Stimulated activated CD8-positive, alpha-beta memory T cell treated with anti-CD3 and anti-CD28 coated beads, Interleukin-15, amount 100 ng/mL, for 48 hours (primary cell): ENCODE measurements around the gene LMF1.
"Not testable (repeated sequence)": the region's sequence is repeated elsewhere in the genome, so short reads cannot be mapped to it uniquely, and the experiment has no call there.

Experiments used
- DNase-seq, 2 donors: peaks; one replicate each; pipeline ENCODE4 v3.0.0-alpha.2; 2020; ENCODE audit warnings: low read depth in 2 of 2

Gene LMF1

DNA sequence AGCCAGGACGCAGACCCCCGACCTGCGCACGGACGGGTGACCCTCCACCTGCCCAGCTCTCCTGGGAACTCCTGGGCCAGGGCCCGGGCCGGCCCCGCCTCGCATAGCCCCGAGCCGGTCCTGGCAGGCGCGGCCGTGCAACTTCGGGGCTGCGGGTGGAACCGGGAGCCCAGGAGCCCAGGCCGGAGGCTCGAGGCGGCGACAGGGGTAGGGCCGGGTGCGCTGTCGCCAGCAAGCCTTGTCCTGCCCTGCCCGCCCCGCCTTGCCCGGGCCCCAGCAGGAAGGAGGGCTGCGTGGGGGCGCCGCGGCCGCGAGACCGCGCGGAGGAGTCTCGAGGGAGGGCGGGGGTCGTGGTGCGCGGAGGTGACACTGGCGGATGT is 408 bp downstream of the LMF1 start:
- DNase-seq: no peak

DNA sequence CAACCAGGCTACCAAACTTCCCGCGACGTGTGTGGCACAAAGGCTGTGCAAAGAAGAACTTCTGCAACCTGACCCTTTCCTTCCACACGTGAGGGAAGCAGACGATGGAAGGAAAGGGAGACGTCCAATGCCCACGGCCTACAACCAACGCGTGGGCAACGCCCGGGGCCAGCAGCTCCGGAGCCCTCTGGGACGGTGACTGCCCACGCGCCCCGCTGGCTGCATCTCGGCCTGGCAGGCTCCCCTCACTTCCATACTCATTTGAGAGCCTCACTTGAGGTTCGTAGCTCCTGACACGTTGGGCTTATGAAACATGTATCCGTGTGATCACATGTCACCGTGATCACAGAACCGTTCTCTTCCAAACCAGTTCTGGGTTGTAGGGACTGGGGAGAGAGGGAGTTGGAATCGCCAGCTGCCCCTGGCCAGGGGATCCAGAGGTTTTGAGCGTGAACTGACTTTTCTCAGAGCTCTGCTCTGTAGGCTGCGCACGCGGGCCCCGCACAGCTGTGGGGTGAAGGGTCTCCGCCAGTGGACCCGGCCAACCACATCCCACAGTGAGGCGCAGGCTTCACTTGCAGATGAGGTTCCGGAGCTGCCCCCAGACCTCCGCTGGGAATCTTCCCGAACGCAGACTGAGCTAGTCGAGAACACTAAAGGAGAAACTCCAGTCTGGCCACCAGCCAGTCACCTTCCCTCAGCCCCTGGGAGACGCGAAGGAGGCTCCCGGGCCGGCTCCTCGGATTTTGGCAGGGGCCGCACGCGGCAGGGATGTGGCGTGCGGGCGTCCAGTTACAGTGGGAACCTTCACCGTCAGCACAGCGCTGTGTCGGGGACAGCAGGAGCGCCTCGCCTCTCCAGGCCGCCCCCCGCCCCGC is 1.0 kb downstream of the LMF1 start:
- DNase-seq: no peak

DNA sequence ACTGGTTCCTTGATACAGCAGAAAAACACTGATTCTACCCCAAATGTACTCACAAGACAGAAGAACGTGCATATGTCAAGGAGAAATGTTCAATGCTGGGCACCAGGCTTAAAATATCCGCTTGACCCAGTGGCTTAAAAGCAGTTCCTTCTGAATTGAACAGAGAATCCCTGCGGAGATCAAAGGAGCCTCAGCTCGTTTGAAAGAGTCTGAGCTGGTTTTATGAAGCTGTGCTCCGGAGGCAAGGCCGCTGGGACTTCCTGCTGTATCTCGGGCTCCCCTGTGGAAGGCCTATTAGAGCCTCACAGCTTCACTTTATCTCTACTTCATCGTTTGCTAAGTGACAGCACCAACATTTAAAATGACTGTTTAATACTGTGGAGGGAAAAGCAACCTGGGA is 2.2 kb downstream of the LMF1 start:
- DNase-seq: no peak

DNA sequence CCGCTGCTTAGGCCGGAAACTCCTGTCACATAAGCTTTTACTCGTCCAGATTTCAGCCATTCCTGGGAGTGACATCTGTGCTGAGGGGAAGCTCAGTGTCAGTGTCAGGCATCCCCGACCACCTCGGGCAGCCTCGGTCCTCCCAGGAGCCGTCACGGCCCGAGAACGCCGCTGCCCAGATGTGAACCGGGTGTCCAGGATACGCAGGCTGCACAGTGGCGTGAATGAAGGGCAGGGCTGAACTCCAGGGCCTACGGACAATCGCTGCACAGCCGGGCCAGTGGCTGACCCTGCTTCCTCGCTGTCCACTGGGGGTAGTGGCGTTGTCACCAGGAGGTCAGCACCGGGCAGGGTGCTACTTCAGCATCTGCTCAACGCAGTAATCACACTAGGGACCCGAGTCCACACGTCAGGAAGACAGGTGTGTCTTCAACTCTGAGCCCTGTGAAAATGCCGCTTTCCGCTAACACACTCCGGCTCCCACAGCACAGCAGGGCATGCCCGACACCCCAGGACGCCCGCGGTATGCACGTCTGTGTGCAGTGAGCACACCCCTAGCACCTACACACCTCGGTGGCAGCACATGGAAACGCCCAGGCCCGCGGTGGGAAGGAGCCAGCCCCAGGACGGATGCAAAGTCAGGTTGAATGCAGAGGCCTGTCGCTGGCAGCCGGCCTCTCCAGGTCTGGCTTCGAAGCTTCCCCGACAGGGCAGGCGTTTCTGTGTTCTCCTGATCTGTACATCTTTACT is 3.1 kb downstream of the LMF1 start:
- DNase-seq: no peak

DNA sequence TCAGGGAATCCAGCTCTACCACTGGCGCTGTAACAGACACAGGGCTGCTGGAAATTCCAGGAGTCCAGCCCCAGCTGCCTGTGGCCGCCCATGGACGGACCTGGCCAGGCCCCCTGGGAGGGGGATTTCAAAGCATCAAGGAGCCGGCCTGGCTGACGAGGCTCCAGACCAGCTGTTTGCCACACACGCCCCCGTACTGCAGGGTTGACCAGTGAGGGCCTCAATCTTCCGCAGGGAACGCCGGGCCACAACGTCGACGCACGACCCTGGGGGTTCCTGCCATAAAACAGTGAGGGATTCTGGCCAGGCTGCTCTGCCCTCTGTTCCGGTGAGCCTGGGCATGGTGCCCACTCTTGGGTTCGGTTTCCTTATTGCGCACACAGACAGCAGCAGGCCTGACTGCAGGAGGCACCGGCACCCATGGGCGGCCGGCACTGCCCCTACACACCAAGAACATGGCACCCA is 3.7 kb downstream of the LMF1 start:
- DNase-seq: no peak

DNA sequence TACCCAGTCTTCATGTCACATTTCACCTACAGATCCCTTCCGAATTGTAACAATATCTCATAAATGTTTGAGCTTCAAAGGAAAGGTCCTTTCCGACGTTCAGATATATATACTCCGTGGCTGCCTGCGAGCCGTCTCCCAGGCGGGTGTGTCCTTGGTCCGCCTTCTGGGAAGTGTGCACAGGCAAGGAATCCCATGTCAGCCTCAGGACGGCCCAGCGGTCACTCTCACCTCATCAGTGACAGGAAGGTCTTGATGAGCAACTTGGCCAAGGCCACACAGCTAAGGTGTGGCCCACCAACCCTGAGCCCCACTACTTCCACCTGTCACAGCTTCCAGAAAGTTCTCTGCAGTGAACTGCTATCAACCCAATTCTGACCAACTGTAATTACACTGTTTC is 4.3 kb downstream of the LMF1 start:
- DNase-seq: no peak

DNA sequence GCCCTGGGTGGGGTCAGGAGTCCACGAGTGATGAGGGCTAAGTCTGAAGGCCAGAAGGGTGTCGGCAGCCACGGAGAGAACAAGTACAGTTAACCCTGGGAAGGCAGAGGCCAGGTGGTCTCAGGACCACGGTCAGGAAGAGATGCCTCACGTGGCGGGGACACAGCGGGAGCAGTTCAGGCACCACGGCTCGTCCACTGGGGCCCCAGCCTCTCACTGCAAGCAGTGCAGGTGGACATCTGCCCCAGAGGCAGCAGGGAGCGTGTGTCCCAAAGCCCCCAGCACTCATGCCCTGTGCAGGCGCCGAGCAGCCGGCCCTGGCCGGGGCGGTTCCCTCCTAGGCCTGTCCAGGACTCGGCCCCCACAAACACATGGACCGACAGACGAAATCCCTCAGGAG is 4.7 kb downstream of the LMF1 start:
- DNase-seq: no peak

DNA sequence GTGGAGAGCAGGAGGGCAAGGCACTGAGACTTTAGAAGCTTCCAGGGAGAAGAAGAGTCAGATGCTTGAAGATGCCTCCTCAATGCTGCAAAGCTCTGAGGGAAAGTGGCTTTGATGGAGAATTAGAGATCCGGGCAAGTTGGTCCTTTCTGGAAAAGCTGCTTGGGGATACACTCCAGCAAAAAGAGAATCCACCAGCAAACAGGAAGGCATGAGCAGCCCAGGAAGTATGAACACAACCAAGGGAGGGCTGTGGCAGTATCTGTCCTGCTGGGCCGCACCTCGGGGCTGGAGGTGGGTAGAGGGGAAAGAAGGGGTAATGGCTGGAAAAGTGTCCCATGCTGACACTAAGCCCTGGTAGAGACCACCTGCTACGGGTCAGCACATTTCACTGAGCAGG is 5.3 kb downstream of the LMF1 start:
- no peak for DNase-seq

DNA sequence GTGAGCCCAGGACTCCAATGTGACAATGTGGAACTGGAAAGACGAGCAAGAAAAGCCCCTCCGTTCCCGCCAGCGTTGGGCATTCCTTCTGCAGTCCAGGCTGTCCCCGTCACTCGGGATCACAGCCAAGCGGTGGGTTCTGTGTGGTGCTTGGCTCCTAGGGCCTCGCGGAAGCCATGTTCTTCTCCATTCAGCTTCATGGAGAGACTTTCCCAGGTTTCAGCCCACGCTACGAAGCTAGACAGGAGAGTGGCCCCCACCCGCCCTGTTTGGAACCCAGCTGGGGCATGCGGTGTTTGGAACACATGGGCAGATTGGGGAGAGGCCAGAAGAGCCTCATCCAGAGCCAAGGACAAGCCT is 5.8 kb downstream of the LMF1 start:
- DNase-seq: no peak

DNA sequence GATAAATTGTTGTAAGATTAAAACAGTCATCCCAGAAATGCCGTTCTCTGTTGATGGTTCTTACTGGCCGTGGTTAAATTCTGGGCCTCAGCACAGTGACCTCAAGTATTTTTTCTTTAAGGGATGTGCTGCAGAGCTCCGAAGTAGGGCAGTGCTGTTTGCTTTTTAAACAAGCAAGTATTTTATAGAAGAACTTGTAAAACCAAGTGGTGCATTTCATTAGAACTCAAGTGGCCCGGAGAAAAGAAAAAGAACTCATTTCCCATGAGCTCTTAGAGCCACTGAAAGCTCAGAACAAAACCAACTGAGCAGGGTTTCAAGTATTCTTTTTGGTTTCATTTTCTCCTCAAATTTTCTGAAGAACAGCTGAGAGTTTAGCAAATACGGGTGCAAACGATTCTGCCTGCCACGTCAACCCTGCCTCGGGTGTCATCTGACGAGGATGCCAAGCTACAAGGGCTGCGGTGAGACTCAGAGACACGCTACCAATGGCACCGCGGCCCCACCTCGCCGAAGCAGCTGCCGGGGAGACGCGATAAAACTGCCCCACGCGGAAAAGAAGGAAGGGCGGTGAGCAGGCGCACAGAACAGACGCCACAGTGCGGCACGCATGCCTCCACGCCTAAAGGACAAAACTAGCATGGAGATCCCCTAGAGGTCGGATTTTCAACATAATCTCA is 6.3 kb downstream of the LMF1 start:
- no peak for DNase-seq

DNA sequence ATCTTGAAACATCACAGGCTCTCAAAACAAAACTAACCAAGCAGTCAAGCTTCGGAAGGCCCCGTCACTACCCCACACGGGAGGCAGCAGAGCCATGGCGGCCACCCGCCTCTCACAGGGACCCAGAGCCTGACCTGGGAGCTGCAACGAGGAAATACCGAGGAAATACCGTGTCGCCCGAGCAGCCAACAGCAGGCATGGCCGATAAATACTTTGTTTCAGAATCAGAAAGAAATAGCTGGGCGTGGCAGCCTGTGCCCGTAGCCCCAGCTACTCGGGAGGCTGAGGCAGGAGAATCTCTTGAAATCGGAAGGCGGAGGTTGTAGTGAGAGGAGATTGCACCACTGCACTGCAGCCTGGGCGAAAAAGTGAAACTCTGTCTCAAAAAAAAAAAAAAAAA is 6.9 kb downstream of the LMF1 start:
- DNase-seq: no peak

DNA sequence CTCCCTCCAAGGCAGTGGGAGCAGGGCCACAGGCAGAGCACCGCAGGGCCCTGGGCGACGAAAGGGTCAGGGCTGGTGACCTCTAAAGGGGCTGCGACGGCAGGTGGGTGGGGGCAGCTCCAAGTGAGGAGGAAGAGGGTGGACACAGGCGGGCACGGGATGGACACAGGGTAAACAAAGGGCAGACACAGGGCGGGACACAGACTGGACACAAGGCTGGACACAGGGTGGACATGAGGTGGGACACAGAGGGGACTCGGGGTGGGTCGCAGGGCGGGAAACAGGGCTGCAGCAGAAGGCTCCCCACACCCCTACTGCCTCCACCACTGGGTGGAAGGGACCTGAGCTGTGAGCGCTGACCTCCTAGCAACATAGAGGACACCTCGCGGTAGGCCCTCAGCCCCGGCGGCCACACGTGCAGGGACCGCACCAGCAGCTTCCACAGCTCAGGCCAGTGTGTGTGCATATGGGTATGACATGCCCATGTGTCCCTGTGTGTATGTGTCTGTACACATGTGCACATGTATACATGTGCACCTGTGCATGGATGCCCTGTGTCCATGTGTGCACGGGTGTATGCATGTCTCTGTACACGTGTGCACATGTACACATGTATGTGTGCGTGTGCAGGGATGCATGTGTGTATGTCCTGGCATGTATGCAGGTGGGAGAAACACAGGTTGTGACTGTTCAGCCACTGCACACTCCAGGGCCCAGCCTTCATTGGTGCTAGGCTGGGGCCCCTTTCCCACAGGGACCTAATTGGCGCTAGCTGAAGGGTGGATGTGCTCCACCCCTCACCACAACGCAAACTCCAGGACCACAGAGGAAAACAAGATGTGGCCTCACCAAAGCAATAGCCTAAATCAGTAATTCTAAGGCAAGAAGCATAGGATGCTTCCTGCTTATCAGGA is 7.6 kb downstream of the LMF1 start:
- DNase-seq: no peak

DNA sequence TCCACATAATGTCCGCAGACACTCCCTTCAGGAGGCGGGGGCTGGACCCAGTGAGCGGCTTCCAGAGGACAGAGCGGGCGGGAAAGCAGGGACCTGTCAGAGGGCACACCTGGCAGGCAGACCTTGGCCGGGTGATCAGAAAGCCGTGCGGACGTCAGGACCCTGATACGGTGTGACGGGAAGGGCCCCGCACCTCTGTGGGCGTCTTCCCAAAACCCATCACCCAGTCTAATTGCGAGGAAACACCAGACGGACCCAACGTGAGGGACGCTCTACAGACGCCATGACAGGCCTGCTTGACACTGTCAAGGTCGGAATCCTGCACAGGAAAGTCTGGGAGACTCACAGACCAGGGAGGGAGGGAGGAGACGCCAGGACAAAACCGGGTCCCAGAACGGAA is 8.4 kb downstream of the LMF1 start:
- DNase-seq: no peak

DNA sequence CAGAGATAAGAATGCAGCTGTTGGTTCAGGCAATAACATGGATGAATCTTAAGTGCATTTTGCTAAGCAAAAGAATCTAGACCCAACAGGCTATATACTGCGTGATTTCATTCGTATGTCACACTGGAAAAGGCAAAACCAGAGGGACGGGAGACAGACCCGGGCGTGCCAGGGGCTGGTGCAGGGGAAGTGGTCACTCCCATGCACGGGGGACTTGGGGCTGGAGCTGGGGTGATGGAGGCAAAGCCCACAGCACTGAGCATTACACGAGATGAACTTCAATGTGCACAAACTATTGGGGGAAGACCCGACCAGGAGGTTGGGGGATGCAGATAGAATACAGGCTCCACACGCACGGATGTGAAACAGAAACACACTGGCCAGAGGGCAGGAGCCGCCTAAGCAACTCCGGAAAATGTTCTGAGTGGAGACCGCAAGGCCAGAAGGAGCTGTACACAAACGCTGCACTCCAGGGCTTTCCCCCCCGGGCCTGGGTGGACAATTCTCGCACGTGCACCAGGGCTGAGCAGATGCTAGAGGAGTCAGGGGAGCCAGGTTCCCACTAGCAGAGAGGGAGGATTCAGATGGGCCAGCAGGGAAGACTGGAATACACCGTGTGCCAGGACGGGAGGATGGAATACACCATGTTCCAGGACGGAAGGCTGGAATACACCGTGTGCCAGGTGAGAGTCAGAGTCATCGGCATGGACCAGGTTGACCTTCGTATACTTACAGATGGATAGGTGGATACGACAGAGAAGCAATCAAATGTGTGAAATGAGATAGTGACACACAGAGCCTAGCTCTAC is 11.3 kb downstream of the LMF1 start:
- no peak for DNase-seq

DNA sequence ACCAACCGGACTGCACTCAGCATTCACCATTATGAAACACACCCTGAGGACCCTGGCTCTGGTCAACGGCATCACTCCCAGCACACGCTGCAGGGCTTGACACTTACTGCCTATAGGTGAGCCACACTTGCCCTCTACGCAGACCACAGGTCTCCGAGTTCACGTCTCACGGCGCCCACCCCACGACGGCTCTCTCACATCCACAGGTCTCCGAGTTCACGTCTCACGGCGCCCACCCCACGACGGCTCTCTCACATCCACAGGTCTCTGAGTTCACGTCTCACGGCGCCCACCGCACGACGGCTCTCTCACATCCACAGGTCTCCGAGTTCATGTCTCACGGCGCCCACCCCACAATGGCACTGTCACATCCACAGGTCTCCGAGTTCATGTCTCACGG is 15.0 kb downstream of the LMF1 start:
- DNase-seq: not testable (repeated sequence)

DNA sequence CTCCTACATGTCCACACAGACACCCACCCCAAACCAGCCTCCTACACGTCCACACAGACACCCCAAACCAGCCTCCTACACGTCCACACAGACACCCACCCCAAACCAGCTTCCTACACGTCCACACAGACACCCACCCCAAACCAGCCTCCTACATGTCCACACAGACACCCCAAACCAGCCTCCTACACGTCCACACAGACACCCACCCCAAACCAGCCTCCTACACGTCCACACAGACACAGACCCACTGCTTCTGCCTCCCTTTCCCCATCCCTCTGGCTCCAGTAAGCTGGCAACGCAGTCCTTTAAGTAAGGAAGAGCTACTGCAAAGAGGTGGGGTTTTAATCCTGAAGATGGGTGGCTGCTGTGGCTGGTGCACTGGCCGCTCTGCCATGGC is 17.0 kb downstream of the LMF1 start:
- not testable (repeated sequence) for DNase-seq

DNA sequence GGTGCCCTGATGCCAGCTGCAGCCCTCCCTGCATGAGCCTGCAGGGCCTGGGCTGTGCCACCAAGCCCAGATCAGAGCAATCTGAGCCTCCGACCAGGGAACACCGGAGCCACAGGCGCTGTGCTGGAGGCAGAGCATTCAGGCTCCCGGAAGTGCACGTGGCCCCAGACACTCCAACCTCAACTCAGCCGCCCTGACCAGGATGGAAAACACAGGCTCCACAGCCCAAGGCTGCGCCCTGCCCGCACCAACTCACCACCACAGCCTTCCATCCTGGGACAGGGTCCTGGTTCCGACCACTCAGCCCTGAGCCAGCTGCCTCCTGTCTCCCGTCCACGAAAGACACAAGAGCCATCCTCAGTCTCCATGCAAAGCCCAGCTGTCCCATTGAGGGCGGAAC is 18.5 kb downstream of the LMF1 start:
- DNase-seq: no peak

DNA sequence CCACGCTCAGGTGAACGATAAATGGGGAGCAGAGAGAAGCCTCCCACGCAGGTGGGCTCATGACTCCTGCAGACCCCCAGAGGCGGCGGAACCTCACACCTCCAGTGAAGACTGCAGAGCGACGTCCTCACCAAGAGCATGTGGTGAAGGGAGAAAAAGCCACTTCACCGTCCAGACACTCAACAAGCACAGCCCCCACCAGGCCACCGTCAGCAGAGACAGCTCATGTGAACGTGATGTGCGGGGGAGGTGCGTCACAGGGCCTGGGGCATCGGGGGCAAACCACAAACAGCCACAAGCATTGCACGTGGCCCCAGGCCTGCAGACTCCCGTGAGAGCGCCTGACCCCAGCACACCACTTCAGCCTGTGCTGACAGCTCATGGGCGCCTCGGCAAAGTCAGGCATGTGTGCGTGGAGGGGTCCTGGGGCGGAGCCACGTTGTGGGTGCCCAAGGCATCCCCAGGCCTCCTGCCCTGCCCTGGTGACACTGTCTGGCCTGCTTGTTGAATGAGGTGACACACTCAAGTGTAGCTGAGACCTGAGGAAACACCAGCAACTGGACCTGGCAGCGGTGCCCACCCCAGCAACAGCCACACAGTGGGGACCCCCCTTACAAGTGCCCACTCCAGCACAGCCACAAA is 19.0 kb downstream of the LMF1 start:
- DNase-seq: no peak

DNA sequence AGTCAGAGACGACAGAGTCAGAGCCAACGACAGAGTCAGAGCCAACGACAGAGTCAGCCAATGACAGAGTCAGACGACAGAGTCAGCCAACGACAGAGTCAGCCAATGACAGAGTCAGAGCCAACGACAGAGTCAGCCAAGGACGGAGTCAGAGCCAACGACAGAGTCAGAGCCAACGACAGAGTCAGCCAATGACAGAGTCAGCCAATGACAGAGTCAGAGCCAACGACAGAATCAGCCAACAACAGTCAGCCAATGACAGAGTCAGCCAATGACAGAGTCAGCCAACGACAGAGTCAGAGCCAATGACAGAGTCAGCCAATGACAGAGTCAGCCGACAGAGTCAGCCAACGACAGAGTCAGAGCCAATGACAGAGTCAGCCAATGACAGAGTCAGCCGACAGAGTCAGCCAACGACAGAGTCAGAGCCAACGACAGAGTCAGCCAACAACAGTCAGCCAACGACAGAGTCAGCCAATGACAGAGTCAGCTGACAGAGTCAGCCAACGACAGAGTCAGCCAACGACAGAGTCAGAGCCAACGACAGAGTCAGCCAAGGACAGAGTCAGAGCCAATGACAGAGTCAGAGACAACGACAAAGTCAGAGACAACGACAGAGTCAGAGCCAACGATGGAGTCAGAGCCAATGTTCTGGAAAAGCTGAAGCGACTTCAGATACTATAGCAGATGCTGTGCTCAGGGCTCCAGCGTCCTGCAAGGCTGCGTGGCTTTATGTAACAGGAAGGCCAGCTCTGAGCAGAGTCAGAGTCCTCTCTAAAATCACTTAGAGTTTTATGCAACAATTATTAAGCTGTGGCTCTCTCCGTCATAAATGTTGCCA is 19.8 kb downstream of the LMF1 start:
- DNase-seq: not testable (repeated sequence)
